Measurements from ENCODE around the gene HIRA. TPM values are rescaled to one million over a fixed set of nuclear protein-coding genes. Genes with fewer than 3 reads are reported as not detected.

HIRA gene, protein sequence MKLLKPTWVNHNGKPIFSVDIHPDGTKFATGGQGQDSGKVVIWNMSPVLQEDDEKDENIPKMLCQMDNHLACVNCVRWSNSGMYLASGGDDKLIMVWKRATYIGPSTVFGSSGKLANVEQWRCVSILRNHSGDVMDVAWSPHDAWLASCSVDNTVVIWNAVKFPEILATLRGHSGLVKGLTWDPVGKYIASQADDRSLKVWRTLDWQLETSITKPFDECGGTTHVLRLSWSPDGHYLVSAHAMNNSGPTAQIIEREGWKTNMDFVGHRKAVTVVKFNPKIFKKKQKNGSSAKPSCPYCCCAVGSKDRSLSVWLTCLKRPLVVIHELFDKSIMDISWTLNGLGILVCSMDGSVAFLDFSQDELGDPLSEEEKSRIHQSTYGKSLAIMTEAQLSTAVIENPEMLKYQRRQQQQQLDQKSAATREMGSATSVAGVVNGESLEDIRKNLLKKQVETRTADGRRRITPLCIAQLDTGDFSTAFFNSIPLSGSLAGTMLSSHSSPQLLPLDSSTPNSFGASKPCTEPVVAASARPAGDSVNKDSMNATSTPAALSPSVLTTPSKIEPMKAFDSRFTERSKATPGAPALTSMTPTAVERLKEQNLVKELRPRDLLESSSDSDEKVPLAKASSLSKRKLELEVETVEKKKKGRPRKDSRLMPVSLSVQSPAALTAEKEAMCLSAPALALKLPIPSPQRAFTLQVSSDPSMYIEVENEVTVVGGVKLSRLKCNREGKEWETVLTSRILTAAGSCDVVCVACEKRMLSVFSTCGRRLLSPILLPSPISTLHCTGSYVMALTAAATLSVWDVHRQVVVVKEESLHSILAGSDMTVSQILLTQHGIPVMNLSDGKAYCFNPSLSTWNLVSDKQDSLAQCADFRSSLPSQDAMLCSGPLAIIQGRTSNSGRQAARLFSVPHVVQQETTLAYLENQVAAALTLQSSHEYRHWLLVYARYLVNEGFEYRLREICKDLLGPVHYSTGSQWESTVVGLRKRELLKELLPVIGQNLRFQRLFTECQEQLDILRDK
- polyA plus RNA-seq (2013, experiment 1 of 2; ENCODE audit: insufficient read length), result 24.8 TPM
- 18.4 TPM for polyA plus RNA-seq (2013, experiment 2 of 2; ENCODE audit: insufficient read length)

DNA sequence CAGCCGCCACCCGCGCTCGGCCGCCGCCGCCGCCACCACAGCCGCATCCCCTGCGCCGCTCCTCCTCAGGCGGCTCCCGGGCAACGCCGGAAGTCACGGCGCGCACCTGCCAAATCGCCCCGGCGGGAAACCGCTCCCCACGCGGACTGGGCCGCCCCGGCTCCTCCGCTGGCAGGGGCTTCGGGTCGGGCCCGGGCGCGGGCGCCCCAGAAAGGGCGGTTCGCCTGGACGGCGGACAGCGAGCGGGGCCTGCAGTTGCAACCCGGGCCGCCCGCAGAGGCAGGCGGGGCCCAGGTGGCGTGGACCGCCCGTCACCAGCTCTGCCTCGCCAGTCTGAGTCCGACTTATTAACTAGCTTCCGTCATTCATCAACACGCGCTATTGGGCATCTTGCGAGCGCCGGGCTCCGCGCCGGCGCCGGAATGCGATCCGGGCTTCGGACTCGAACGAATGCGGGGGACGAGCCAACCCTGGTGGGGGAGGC is at the start of gene HIRA:
Gene HIRA (minus strand): TSS at position 85 of the 484 bp plus-strand sequence. CDS start 257 bp downstream, outside the sequence.
- peak; percentile 76 for DNase-seq

DNA sequence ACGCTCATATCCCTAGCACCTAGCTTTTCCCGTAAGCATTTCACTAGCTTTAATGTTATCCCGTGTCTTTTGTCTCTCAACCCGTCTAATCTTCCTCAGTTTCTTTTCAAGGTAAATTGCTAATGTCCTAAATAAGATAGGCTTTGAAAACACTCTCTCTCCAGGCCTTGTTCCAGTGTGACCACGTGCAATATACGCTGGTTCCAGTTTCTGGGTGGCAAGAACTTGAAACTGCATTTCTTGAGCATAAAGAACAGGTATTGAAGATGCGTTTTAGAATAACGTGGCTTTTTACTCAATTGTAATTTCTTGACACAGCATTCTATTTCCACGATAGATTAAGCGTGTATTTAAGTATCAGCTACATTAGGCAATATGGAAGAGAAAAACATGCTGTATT is 49.3 kb upstream of the HIRA start:
- DNase-seq, result no peak

DNA sequence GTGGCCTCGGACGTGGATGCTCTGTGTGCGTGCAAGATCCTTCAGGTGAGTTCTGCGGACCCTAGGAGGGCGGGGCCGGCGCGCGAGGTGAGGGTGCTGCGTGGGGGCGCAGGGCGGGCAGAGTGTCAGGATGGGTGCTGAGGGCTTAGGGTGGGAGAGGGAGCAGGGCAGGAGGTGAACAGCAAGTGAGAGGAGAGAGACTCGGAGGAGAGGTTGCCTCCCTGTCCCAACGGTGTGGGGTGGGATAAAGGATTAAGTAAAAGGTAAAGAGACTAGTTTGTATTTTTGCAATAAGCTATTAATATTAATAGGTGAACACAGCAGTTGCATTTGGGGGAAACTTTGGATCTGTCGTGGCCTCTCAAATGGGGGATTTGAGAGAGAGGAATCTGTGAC is 48.6 kb upstream of the HIRA start:
- no peak for DNase-seq

GRCh38 chr22:19479355-19480172 is 48.0 kb upstream of the HIRA start, which contains the start of gene CDC45:
CDC45 (plus strand) TSS chr22:19479920; CDS start chr22:19479969, 49 bp downstream.
- DNase-seq, result peak; percentile 99

- peak; percentile 77 for DNase-seq
Observed at GRCh38 chr22:19478901-19479354, 47.4 kb upstream of the HIRA start, which contains the start of gene UFD1. UFD1 (minus strand) TSS chr22:19479193; CDS start chr22:19479085, 108 bp downstream.

- peak; percentile 6 for DNase-seq
Observed at GRCh38 chr22:19478045-19478900, 46.7 kb upstream of the HIRA start.

- DNase-seq, result peak; percentile 9
Observed at GRCh38 chr22:19477321-19478044, 46.0 kb upstream of the HIRA start.

GRCh38 chr22:19476023-19476422 is 44.5 kb upstream of the HIRA start:
- no peak for DNase-seq

DNA sequence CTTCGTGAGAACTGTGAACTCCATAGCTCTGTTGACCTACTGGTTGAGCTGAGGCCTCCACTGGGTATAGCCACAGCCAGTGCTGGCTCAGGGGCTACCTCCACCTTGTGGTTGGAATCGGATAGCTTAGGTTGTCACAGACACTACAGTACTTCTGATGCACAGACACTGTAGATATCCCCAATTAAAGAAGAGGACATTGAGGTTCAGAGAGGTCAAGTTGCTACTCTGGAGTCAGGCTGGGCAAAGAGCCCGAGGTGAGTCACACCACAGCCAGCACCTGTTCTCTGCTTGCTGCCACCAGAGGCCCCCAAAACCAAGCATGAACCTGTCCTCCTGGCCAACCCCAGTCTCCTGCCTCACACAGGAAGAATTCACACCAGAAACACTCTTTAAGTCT is 42.0 kb upstream of the HIRA start:
- no peak for DNase-seq

GRCh38 chr22:19472233-19472632 is 40.7 kb upstream of the HIRA start:
- DNase-seq, result no peak

DNA sequence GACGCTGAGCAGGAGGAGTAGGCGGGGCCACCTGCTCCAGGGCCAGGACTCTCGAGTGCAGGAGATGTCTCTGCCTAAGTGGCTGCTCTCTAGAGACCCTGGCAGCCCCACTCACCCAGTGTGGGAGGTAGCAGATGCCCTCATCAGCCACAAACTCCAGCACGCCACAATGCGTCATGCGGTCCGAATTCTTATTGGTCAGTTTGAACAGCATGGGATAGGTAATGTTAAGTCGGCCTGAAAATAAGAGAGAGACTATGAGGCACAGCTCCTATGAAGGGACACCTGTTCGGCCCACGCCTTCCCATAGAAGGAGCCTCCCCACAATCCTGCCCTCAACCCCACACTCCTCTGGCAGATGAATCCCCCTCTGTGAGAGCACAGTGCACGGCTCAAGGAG is 40.0 kb upstream of the HIRA start:
- DNase-seq, result no peak

DNA sequence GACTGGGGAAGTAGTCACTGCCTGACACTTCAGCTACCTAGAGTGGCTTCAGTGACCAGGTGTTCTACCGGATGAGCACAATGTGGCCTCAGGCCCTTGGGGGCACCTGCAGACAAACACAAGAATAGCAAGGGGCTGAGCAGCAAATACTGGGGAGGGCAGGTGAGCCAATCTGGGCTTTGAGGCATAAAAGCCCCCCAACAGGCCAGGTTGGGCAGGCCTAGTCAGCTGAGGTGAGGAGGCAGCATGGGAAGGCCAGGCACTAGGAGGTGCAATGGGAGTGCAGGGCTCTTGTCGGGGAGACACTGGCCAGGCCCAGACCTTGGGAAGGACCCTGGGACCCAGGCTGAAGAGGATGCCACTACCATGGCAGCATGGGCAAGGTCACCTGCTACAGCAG is 38.5 kb upstream of the HIRA start:
- DNase-seq, result no peak

GRCh38 chr22:19469421-19469820 is 37.9 kb upstream of the HIRA start:
- DNase-seq, result no peak

GRCh38 chr22:19467912-19468311 is 36.4 kb upstream of the HIRA start:
- no peak for DNase-seq

GRCh38 chr22:19466848-19467752 is 35.6 kb upstream of the HIRA start:
- no peak for DNase-seq

- no peak for DNase-seq
Observed at GRCh38 chr22:19466126-19466716, 34.7 kb upstream of the HIRA start.

- DNase-seq, result no peak
Observed at GRCh38 chr22:19464975-19465374, 33.4 kb upstream of the HIRA start.

DNA sequence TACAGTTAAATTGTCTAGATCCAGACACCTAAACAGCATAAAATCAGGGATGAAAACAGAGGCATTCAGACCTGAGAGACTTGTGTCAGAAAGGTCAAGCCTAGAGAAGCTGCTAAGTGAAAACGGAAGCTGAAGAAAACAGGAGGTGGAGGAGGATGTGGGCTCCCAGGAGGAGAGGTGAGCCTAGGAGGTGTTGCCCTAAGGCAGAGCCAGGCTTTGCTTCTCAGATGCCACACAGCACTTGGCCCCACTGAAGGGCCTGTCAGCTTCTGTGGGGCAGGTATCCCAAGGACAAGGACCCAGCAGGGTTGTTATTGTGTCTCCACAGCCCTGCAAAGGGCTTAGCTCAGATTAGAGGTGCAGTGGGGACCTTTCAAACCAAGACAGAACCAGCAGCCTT is 33.0 kb upstream of the HIRA start:
- DNase-seq, result no peak
